ENCODE results near the gene RABL6.
"Not testable (repeated sequence)": the region's sequence is repeated elsewhere in the genome, so short reads cannot be mapped to it uniquely, and the experiment has no call there.

Gene RABL6

DNA sequence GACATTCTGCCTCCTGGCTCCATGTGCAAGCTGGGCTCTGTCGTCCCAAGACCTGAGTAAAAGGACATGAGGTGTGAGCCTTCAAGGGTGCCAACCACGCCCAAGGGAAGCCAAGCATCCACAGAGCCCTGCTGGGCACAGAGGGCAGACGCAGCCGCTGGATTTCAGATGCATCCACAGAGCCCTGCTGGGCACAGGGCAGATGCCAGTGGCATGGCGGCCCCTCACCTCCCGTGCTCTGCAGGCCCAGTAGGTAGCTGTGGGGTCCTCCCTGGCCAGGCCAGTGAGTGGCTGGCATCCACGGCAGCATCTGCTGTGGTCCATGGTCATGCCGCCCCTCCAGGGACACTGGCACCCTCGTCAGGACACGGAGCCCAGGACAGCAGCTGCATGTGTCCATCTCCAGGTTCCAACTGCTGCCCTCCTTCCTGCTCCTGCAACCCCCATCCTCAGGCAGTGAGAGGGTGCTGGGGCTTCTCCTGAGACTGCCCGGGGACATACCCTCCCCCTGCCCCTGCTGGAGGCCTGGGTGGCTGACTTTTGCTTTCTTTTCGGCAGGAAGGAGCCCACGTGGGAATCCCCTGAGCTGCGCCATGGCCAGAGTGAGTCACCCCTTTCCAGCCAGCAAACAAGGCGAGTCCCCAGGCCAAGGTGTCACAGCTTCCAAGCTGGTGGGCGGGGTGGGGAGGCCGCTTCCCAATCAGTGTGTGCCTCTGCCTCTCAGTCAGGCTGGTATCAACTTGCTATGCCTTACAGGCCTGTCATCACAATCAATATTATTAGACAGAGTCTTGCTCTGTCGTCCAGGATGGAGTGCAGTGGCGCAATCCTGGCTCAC is 74.6 kb downstream of the RABL6 start:
- DNase-seq (ENCODE audit: low read depth), result peak; percentile 96

- not testable (repeated sequence) for DNase-seq (ENCODE audit: low read depth)
Observed at GRCh38 chr9:136882947-136883283, 75.2 kb downstream of the RABL6 start.

DNA sequence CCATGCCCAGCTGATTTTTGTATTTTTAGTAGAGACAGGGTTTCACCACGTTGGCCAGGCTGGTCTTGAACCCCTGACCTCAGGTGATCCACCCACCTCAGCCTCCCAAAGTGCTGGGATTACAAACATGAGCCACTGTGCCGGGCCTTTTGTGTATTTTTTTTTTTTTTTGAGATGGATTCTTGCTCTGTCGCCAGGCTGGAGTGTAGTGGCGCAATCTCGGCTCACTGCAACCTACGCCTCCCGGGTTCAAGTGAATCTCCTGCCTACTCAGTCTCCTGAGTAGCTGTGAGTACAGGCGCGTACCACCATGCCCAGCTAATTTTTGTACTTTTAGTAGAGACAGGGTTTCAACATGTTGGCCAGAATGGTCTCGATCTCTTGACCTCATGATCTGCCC is 75.9 kb downstream of the RABL6 start:
- not testable (repeated sequence) for DNase-seq (ENCODE audit: low read depth)

- DNase-seq (ENCODE audit: low read depth), result peak; percentile 96
Observed at GRCh38 chr9:136885950-136886578, 78.3 kb downstream of the RABL6 start, which contains the start of gene TRAF2. Gene TRAF2 (plus strand): TSS chr9:136886516. CDS start chr9:136898741, 12,225 bp downstream.

- no peak for DNase-seq (ENCODE audit: low read depth)
Observed at GRCh38 chr9:136886610-136887597, 79.2 kb downstream of the RABL6 start.

- no peak for DNase-seq (ENCODE audit: low read depth)
Observed at GRCh38 chr9:136888454-136888853, 80.7 kb downstream of the RABL6 start.

GRCh38 chr9:136889858-136890257 is 82.1 kb downstream of the RABL6 start:
- DNase-seq (ENCODE audit: low read depth), result no peak

- no peak for DNase-seq (ENCODE audit: low read depth)
Observed at GRCh38 chr9:136890661-136891060, 82.9 kb downstream of the RABL6 start.
